ENCODE data around the gene SLC6A19. TPM values are rescaled to one million over a fixed set of nuclear protein-coding genes. Genes with fewer than 3 reads are reported as not detected.

Gene SLC6A19
- total and polyA plus RNA-seq, 10 of the 15 experiments (the other 5 are each of a cell fraction or from before 2014, with no cell fraction given): 0.01 to 0.03 TPM; not detected in 8

GRCh38 chr5:1213508-1214162 lies 12.2 kb downstream of the SLC6A19 start (continued):
- no peak for TF ChIP-seq BCLAF1 (IDR thresholded peaks at IDR 0.05)
- no peak for TF ChIP-seq JUND (IDR thresholded peaks at IDR 0.05; ENCODE audit: low read depth, low read length)

GRCh38 chr5:1214163-1214935 lies 13.0 kb downstream of the SLC6A19 start:
- Histone ChIP-seq H4K20me1 (ENCODE audit: control insufficient read depth, insufficient read depth) (no peaks in the 10 kb centered on the region), H2AFZ (ENCODE audit: control insufficient read depth, low read depth, low read length) (no peak overlapping the region), H3K4me3 (no peak overlapping the region), H3K9me3 (replicated peaks; ENCODE audit: control insufficient read depth, insufficient read depth, low read length) (no peaks in the 10 kb centered on the region; the same call in 2 of the 3 replicates), H3K4me2 (ENCODE audit: control insufficient read depth, insufficient read depth) (no peak overlapping the region), H3K36me3 (ENCODE audit: control insufficient read depth in 2 of 2, insufficient read depth in 2 of 2, low read length in 1 of 2) (no peaks in the 10 kb centered on the region), H3K4me1 (ENCODE audit: control insufficient read depth, insufficient read depth, low read length) (no peaks in the 10 kb centered on the region), H3K27ac (ENCODE audit: control insufficient read depth, insufficient read depth) (no peak overlapping the region), H3K9ac (ENCODE audit: control insufficient read depth, insufficient read depth, low read length) (no peak overlapping the region), H3K27me3 (replicated peaks in 1 of 2; ENCODE audit: control insufficient read depth in 2 of 2, insufficient read depth in 2 of 2, low read length in 1 of 2) (no peaks in the 10 kb centered on the region; a peak in 1 of 4 replicates), H3K79me2 (ENCODE audit: control insufficient read depth, insufficient read depth, low read length) (no peaks in the 10 kb centered on the region)
- ChIA-PET POLR2A (no interaction called here), SMC1A (ENCODE audit: uncharacterized antibody, unreplicated experiment) (no interaction called here), RAD21 (ENCODE audit: unreplicated experiment) (no interaction called here), CTCF (no interaction called here)
- DNase-seq (ENCODE audit: low read depth, low spot score) (no peak), FAIRE-seq (no peak), ATAC-seq (no peak)
- no TSS peak for BruUV-seq (replicated peaks)
- intact Hi-C loops (cut with micrococcal nuclease; ENCODE audit: unreplicated experiment) (no loop called here), in situ Hi-C loops (cut with MboI) (no loop called here)
- WGBS (ENCODE audit: insufficient coverage, insufficient replicate concordance, low lambda C conversion rate, missing lambda C conversion rate): 13% methylated on average over 10 of the region's 22 CpGs
- TF ChIP-seq MXI1 (IDR thresholded peaks at IDR 0.05; ENCODE audit: low read depth, low read length) (no peak), ETV6 (conservative IDR thresholded peaks at IDR 0.05 in 1 of 2, IDR thresholded peaks at IDR 0.05 in 1 of 2; ENCODE audit: borderline replicate concordance in 1 of 2, low read depth in 1 of 2) (no peak), USF2 (IDR thresholded peaks at IDR 0.05; ENCODE audit: borderline replicate concordance, low read depth, low read length) (no peak), E2F4 (IDR thresholded peaks at IDR 0.05; ENCODE audit: low read depth, low read length) (no peak), ZNF592 (IDR thresholded peaks at IDR 0.05) (no peak)

Measured in GM12878 (cell line).